ENCODE measurements around the gene LAIR1.

GRCh38 chr19:54387991-54388801 is 23.5 kb upstream of the LAIR1 start:
- TF ChIP-seq YY1 (IDR thresholded peaks at IDR 0.05; ENCODE audit: insufficient read depth, insufficient read length) (no peak), SUZ12 (IDR thresholded peaks at IDR 0.05; ENCODE audit: extremely low read depth, insufficient read depth, insufficient read length) (no peak), ZNF274 (IDR thresholded peaks at IDR 0.05; ENCODE audit: low read depth, low read length) (no peak)

Measured in NT2/D1 (cell line).